CD8-positive, alpha-beta memory T cell (primary cell): Measurements from ENCODE around the gene NKAIN2. TPM values are rescaled to one million over a fixed set of nuclear protein-coding genes. Genes with fewer than 3 reads are reported as not detected.

ENCODE experiments used
- CTCF ChIA-PET: fragments of 350-600 bp; sonication (Branson Sonifier 250); formaldehyde crosslinking; loops from one replicate; lab custom pipeline; 2021; ENCODE audit warnings: antibody characterized with exemption; lab: Charles Lee
- POLR2A ChIA-PET: fragments of 350-600 bp; sonication (Branson Sonifier 250); formaldehyde crosslinking; loops from one replicate; lab custom pipeline; 2021; ENCODE audit warnings: antibody characterized with exemption; lab: Charles Lee
- DNase-seq, 5 donors: peaks; one replicate each; pipeline versions ENCODE4 v3.0.0 to v3.0.0-alpha.2; 2020 to 2022; ENCODE audit warnings: mixed read lengths in 1 of 5
- H3K27ac ChIP-seq: one replicate; pipeline ENCODE4 v1.7.0; 2013; ENCODE audit warnings: low read depth, mild to moderate bottlenecking, low read length, moderate library complexity
- H3K27me3 ChIP-seq: 2 replicates; pipeline ENCODE4 v1.7.0; 2013; ENCODE audit warnings: low read length, mild to moderate bottlenecking; ENCODE audit not compliant: insufficient read depth, poor library complexity, severe bottlenecking
- H3K36me3 ChIP-seq: 2 replicates; pipeline ENCODE4 v1.7.0; 2013; ENCODE audit warnings: mild to moderate bottlenecking, low read length, moderate library complexity; ENCODE audit not compliant: insufficient read depth
- H3K4me1 ChIP-seq: 2 replicates; pipeline ENCODE4 v1.7.0; 2013; ENCODE audit warnings: mild to moderate bottlenecking, low read length, moderate library complexity; ENCODE audit not compliant: insufficient read depth
- H3K4me3 ChIP-seq: 2 replicates; pipeline ENCODE4 v1.7.0; 2013; ENCODE audit warnings: mild to moderate bottlenecking, low read length
- H3K9me3 ChIP-seq: 2 replicates; pipeline ENCODE4 v1.7.0; 2013; ENCODE audit warnings: mild to moderate bottlenecking, low read length
- H3K27ac Mint-ChIP-seq, 8 donors: one replicate each; pipeline ENCODE4 v1.8.0; 2020 to 2021; ENCODE audit warnings: mixed read lengths in 8 of 8, mild to moderate bottlenecking in 6 of 8, inconsistent platforms in 3 of 8, moderate library complexity in 3 of 8
- H3K27me3 Mint-ChIP-seq, 2 donors: one replicate each; pipeline ENCODE4 v1.8.0; 2020 to 2021; ENCODE audit warnings: mixed read lengths in 2 of 2, mild to moderate bottlenecking in 1 of 2, moderate library complexity in 1 of 2
- H3K36me3 Mint-ChIP-seq, 3 donors: one replicate each; pipeline ENCODE4 v1.8.0; 2020 to 2021; ENCODE audit warnings: mixed read lengths in 3 of 3, inconsistent platforms in 1 of 3, mild to moderate bottlenecking in 1 of 3
- H3K4me1 Mint-ChIP-seq, 3 donors: one replicate each; pipeline ENCODE4 v1.8.0; 2020 to 2021; ENCODE audit warnings: mixed read lengths in 3 of 3, inconsistent platforms in 1 of 3, mild to moderate bottlenecking in 1 of 3
- H3K4me3 Mint-ChIP-seq, 7 donors: one replicate each; pipeline ENCODE4 v1.8.0; 2020 to 2021; ENCODE audit warnings: mixed read lengths in 7 of 7, mild to moderate bottlenecking in 6 of 7, moderate library complexity in 4 of 7, inconsistent platforms in 2 of 7
- H3K9me3 Mint-ChIP-seq, 5 donors: one replicate each; pipeline ENCODE4 v1.8.0; 2020 to 2022; ENCODE audit warnings: mixed read lengths in 5 of 5, mild to moderate bottlenecking in 3 of 5, moderate library complexity in 2 of 5, inconsistent platforms in 1 of 5
- polyA plus RNA-seq: library from polyadenylated mRNA; unstranded; fragments of 300-500 nt; fragmentation: Illumina TruSeq; gene quantifications from one replicate; pipeline ENCODE4 v1.2.3, GENCODE V29; 2021
- total RNA-seq, 2 experiments: library from RNA; stranded (reverse); gene quantifications; one replicate each; pipeline ENCODE4 v1.2.3, GENCODE V29; 2021

NKAIN2 gene
- total and polyA plus RNA-seq, 3 experiments from 2014 or later, result not detected

DNA sequence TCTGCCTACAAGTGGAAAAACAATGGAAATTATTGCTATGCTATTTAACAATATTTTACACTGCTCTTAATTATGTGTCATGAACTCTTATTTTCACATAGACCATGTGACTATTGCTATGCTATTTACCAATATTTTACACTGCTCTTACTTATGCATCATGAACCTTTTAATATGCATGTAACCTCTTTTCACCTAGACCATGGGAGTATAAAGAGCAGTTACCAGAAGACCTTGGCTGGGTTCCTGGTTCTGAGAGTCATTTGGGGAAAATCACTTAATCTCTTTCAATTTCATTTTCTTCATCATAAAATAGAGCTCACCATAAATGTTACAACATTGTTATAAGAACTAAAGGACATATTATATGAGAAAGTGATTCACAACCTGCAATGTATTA, 934.8 kb downstream of the NKAIN2 start:
- no peaks in the 10 kb centered on the region for H3K27me3 Mint-ChIP-seq
- H3K4me1 ChIP-seq, result no peaks in the 10 kb centered on the region
- H3K4me3 Mint-ChIP-seq, result no peak overlapping the region
- no peak for DNase-seq
- no peaks in the 10 kb centered on the region for H3K9me3 ChIP-seq
- ChIA-PET CTCF (no interaction called here), POLR2A (no interaction called here)
- no peaks in the 10 kb centered on the region for H3K36me3 ChIP-seq
- no peak overlapping the region for H3K4me3 ChIP-seq
- H3K4me1 Mint-ChIP-seq, result no peaks in the 10 kb centered on the region
- H3K27ac Mint-ChIP-seq, result no peak overlapping the region
- no peaks in the 10 kb centered on the region for H3K27me3 ChIP-seq
- H3K27ac ChIP-seq, result no peak overlapping the region
- peaks cover 0 to 5% (median 1%) of the 10 kb centered on the region in 5 donors for H3K9me3 Mint-ChIP-seq
- no peaks in the 10 kb centered on the region for H3K36me3 Mint-ChIP-seq

DNA sequence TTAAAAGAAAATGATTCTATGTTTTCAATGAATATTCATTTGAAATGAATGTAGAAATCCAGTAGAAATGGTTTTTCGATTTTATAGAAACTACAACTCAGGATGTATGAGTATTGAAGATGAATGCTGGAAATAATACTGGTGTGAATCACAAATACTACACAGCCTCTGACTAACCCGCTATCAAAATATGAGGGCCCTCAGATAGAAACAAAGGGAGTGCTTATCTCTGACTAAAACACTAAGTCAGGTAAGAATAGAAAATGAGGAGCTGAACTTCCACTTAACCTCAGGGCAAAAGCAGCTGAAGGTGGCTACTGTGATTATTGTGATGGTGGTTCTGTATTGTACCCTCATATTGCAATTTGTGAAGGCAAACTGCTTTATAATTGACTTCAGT, 937.7 kb downstream of the NKAIN2 start:
- ChIA-PET POLR2A (no interaction called here), CTCF (no interaction called here)
- Mint-ChIP-seq H3K27ac (no peak overlapping the region), H3K27me3 (no peaks in the 10 kb centered on the region), H3K4me1 (no peaks in the 10 kb centered on the region), H3K36me3 (no peaks in the 10 kb centered on the region), H3K4me3 (no peak overlapping the region), H3K9me3 (peaks cover 0 to 3% (median 0%) of the 10 kb centered on the region in 5 donors)
- no peaks in the 10 kb centered on the region for H3K27me3 ChIP-seq
- no peak overlapping the region for H3K27ac ChIP-seq
- no peaks in the 10 kb centered on the region for H3K36me3 ChIP-seq
- H3K9me3 ChIP-seq, result no peaks in the 10 kb centered on the region
- H3K4me1 ChIP-seq, result no peaks in the 10 kb centered on the region
- no peak for DNase-seq
- no peak overlapping the region for H3K4me3 ChIP-seq

DNA sequence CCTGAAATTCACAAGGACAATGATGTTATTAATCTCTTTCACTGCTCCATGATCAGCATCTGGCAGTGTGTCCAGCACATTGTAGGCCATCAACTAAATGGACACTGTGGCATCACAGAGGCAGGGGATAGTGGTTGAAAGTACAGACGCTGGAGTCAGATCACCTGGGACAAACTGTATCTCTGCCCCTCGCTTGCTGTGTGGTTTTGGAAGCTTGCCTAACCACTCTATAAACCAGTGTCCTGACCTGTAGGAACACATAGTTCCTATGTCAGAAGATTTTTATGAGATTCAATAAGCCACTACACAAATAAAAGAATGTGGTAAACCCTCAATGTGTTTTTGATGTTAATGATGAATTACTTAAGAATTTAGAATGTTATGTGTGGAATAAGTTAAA, 939.3 kb downstream of the NKAIN2 start:
- CTCF ChIA-PET, result no interaction called here
- Mint-ChIP-seq H3K4me3 (no peak overlapping the region), H3K27me3 (no peaks in the 10 kb centered on the region), H3K36me3 (no peaks in the 10 kb centered on the region), H3K4me1 (no peaks in the 10 kb centered on the region), H3K9me3 (peaks cover 0 to 3% (median 0%) of the 10 kb centered on the region in 5 donors), H3K27ac (no peak overlapping the region)
- Histone ChIP-seq H3K27ac (no peak overlapping the region), H3K4me3 (no peak overlapping the region), H3K9me3 (no peaks in the 10 kb centered on the region), H3K27me3 (no peaks in the 10 kb centered on the region), H3K4me1 (no peaks in the 10 kb centered on the region), H3K36me3 (no peaks in the 10 kb centered on the region)
- POLR2A ChIA-PET, result no interaction called here
- no peak for DNase-seq

DNA sequence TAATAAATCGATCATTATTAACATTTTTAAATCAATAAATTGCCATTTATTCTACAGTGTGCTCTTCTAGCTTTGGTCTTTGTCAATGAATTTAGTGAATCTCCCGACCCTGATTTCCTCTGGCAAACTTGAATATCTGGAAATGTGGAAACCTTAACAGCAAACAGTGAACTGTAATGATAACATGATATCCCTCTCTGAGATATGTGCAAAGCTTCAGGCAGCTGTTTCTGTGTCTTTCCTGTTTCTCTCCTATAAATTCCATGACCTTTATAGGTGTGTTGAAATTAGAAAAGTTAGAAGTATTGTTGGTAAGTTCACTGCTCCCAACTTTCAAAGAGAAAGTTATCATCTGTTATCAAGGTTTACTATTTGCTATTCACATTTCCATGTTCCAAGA, 939.8 kb downstream of the NKAIN2 start:
- no peak overlapping the region for H3K27ac ChIP-seq
- H3K4me3 ChIP-seq, result no peak overlapping the region
- no peaks in the 10 kb centered on the region for H3K27me3 Mint-ChIP-seq
- no peak overlapping the region for H3K27ac Mint-ChIP-seq
- H3K36me3 ChIP-seq, result no peaks in the 10 kb centered on the region
- no peaks in the 10 kb centered on the region for H3K4me1 Mint-ChIP-seq
- CTCF ChIA-PET, result no interaction called here
- H3K4me3 Mint-ChIP-seq, result no peak overlapping the region
- H3K9me3 ChIP-seq, result no peaks in the 10 kb centered on the region
- no peak for DNase-seq
- no peaks in the 10 kb centered on the region for H3K27me3 ChIP-seq
- POLR2A ChIA-PET, result no interaction called here
- H3K4me1 ChIP-seq, result no peaks in the 10 kb centered on the region
- peaks cover 0 to 3% (median 0%) of the 10 kb centered on the region in 5 donors for H3K9me3 Mint-ChIP-seq
- no peaks in the 10 kb centered on the region for H3K36me3 Mint-ChIP-seq

DNA sequence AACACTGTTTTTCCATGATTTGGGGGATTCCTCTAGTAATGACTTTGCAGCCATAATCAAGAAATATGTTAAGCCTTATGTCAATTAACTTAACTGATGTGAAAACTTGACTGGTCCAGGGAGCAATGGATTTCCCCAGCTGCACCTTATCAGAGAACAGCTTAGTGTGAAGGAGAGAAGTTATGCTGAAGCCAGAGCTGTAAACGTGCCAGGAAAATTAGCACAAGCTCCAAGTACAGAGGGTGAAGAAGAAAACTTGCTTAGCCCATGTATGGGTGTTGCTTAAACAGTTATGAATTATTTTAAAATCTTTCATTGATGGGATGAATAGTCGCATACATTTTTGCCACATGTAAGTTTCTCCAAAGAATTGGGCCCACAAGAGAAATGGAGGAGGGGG, 943.7 kb downstream of the NKAIN2 start:
- Mint-ChIP-seq H3K4me1 (no peaks in the 10 kb centered on the region), H3K4me3 (no peak overlapping the region), H3K9me3 (peaks cover 0 to 3% (median 0%) of the 10 kb centered on the region in 5 donors), H3K27me3 (no peaks in the 10 kb centered on the region), H3K27ac (no peak overlapping the region), H3K36me3 (no peaks in the 10 kb centered on the region)
- H3K36me3 ChIP-seq, result no peaks in the 10 kb centered on the region
- ChIA-PET CTCF (no interaction called here), POLR2A (no interaction called here)
- H3K4me1 ChIP-seq, result no peaks in the 10 kb centered on the region
- H3K27ac ChIP-seq, result no peak overlapping the region
- H3K27me3 ChIP-seq, result no peaks in the 10 kb centered on the region
- H3K9me3 ChIP-seq, result no peaks in the 10 kb centered on the region
- H3K4me3 ChIP-seq, result no peak overlapping the region
- DNase-seq, result no peak

DNA sequence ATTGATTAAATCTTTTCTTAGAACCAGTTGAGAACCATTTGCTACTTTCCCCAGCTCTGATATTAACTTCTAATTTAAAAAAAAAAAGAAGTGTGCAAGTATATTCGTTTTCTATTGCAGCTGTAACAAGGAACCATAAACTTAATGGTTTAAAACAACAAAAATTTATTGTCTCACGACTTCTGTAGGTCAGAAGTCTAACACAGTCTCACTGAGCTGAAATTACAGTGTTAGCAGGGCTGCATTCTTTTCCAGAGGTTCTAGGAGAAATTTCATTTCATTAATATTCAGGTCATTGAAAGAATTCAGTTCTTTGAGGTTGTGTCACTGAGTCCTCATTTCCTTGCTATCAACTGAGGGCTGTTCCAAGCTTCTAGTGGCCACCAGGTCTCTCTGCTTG, 945.1 kb downstream of the NKAIN2 start:
- Mint-ChIP-seq H3K36me3 (no peaks in the 10 kb centered on the region), H3K4me3 (no peak overlapping the region), H3K27ac (no peak overlapping the region), H3K27me3 (no peaks in the 10 kb centered on the region), H3K9me3 (peaks cover 0 to 3% (median 0%) of the 10 kb centered on the region in 5 donors), H3K4me1 (no peaks in the 10 kb centered on the region)
- Histone ChIP-seq H3K4me1 (no peaks in the 10 kb centered on the region), H3K4me3 (no peak overlapping the region), H3K27me3 (no peaks in the 10 kb centered on the region), H3K27ac (no peak overlapping the region), H3K9me3 (no peaks in the 10 kb centered on the region), H3K36me3 (no peaks in the 10 kb centered on the region)
- ChIA-PET CTCF (no interaction called here), POLR2A (no interaction called here)
- DNase-seq, result no peak

DNA sequence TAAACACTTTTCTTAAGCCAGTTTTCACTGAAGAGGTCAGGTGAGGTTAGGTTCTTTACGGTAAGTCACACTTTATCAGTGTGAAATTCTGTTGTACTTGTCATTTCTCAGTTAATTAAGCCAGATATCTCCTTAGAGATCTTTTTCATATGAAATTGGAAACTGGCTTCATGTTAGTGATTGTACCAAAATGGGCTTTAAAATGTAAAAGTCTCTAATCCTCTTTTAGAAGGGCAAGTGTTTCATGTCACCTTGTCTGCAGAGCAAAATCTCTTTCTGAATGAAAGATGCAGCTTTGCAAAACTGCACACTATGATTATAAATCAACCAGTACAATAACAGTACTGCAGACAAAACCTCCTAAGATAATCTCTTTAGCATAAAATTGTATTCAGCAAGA, 949.3 kb downstream of the NKAIN2 start:
- H3K27me3 Mint-ChIP-seq, result no peaks in the 10 kb centered on the region
- no peak overlapping the region for H3K4me3 ChIP-seq
- no peak overlapping the region for H3K4me3 Mint-ChIP-seq
- ChIA-PET POLR2A (no interaction called here), CTCF (no interaction called here)
- H3K27me3 ChIP-seq, result no peaks in the 10 kb centered on the region
- H3K4me1 ChIP-seq, result no peaks in the 10 kb centered on the region
- no peak overlapping the region for H3K27ac Mint-ChIP-seq
- no peak for DNase-seq
- no peaks in the 10 kb centered on the region for H3K36me3 ChIP-seq
- no peaks in the 10 kb centered on the region for H3K4me1 Mint-ChIP-seq
- peaks cover 0 to 2% (median 0%) of the 10 kb centered on the region in 5 donors for H3K9me3 Mint-ChIP-seq
- no peak overlapping the region for H3K27ac ChIP-seq
- H3K36me3 Mint-ChIP-seq, result no peaks in the 10 kb centered on the region
- H3K9me3 ChIP-seq, result no peaks in the 10 kb centered on the region

DNA sequence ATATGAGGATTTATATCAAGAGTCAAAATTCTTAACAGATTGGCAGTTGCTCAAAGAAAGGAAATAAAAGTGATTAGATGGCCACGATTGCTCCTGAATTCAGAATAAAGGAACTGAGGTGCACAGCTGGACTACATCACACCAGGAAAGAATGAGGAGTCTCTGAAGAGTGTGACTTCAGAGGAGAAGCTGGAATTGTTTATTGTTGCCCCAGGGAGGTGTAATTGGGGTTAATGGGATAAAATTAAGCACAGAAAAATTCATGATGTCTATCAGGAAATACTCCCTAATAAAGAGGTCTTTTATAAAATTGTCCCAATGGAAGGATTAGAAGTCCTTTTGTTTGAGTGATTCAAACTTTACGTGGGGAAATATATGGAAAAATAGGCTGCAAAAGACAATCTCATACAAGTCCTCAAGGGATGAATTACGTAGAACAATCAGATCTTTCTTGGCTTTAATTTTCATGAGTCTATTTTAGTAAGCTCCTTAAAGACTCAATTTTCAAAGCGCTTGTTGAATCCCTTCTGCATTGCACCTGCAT, 950.0 kb downstream of the NKAIN2 start:
- Histone ChIP-seq H3K36me3 (no peaks in the 10 kb centered on the region), H3K27me3 (no peaks in the 10 kb centered on the region), H3K4me3 (no peak overlapping the region), H3K27ac (no peak overlapping the region), H3K9me3 (no peaks in the 10 kb centered on the region), H3K4me1 (no peaks in the 10 kb centered on the region)
- Mint-ChIP-seq H3K27ac (no peak overlapping the region), H3K4me3 (no peak overlapping the region), H3K27me3 (no peaks in the 10 kb centered on the region), H3K4me1 (no peaks in the 10 kb centered on the region), H3K36me3 (no peaks in the 10 kb centered on the region), H3K9me3 (peaks cover 0 to 2% (median 0%) of the 10 kb centered on the region in 5 donors)
- no peak for DNase-seq
- POLR2A ChIA-PET, result no interaction called here
- CTCF ChIA-PET, result no interaction called here

DNA sequence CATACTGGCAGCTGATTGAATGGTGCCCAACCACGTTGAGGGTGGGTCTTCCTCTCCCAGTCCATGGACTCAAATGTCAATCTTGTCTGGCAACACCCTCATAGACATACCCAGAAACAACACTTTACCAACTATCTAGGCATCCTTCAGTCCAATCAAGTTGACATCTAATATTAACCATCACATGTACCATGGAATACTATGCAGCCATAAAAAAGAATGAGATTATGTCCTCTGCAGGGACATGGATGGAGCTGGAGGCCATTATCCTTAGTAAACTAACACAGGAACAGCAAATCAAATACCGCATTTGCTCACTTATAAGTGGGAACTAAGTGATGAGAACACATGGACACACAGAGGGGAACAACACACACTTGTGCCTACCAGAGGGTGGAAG, 951.7 kb downstream of the NKAIN2 start:
- DNase-seq, result no peak
- Mint-ChIP-seq H3K27ac (no peak overlapping the region), H3K4me3 (no peak overlapping the region), H3K9me3 (peaks cover 0 to 2% (median 0%) of the 10 kb centered on the region in 5 donors), H3K4me1 (no peaks in the 10 kb centered on the region), H3K36me3 (no peaks in the 10 kb centered on the region), H3K27me3 (no peaks in the 10 kb centered on the region)
- no peaks in the 10 kb centered on the region for H3K27me3 ChIP-seq
- no peak overlapping the region for H3K4me3 ChIP-seq
- H3K9me3 ChIP-seq, result no peaks in the 10 kb centered on the region
- POLR2A ChIA-PET, result no interaction called here
- no peaks in the 10 kb centered on the region for H3K4me1 ChIP-seq
- H3K36me3 ChIP-seq, result no peaks in the 10 kb centered on the region
- CTCF ChIA-PET, result no interaction called here
- H3K27ac ChIP-seq, result no peak overlapping the region
